Prostate gland (tissue), 2 donors: ENCODE results near the gene CEP72. TPM values are rescaled to one million over a fixed set of nuclear protein-coding genes. Genes with fewer than 3 reads are reported as not detected.
"Not testable (repeated sequence)": the region's sequence is repeated elsewhere in the genome, so short reads cannot be mapped to it uniquely, and the experiment has no call there.

Source experiments
- DNase-seq: peaks from one replicate; pipeline ENCODE4 v3.0.0-alpha.2; 2019; ENCODE audit warnings: low spot score
- H3K27ac ChIP-seq, 2 donors: fragments of 200-600 bp; sonication (generic); 2 replicates each; pipeline ENCODE4 v1.5.1; 2017 to 2019
- H3K27me3 ChIP-seq: fragments of 200-600 bp; sonication (generic); replicated peaks from 2 replicates; pipeline ENCODE4 v1.5.1; 2019; ENCODE audit not compliant: insufficient read depth
- H3K36me3 ChIP-seq, 2 donors: fragments of 200-600 bp; sonication (generic); 1 replicate in 1 of 2; 2 replicates in 1 of 2; pipeline versions ENCODE4 v1.5.1 to v1.8.1; 2017 to 2019
- H3K4me1 ChIP-seq: fragments of 200-600 bp; sonication (generic); replicated peaks from 2 replicates; pipeline ENCODE4 v1.5.1; 2019
- H3K4me3 ChIP-seq, 2 donors: fragments of 200-600 bp; sonication (generic); 2 replicates each; pipeline ENCODE4 v1.5.1; 2017 to 2019
- H3K9me3 ChIP-seq: fragments of 200-600 bp; sonication (generic); 2 replicates; pipeline ENCODE4 v1.5.1; 2017
- POLR2A ChIP-seq: fragments of 450-650 bp; IDR thresholded peaks from one replicate; pipeline ENCODE4 v1.6.1; 2016; ENCODE audit warnings: antibody characterized with exemption, mild to moderate bottlenecking
- POLR2AphosphoS5 ChIP-seq: sonication (generic); formaldehyde crosslinking; IDR thresholded peaks from one replicate; pipeline ENCODE4 v1.6.1; 2017; ENCODE audit warnings: antibody characterized with exemption
- WGBS: methylation state at CpG from one replicate; pipeline ENCODE4 v1.1.5; 2018; 5-methylcytosine and 5-hydroxymethylcytosine counted together
- intact Hi-C: fragments of 100-400 bp; cut with DNase I; formaldehyde crosslinking; loops from one replicate; pipeline ENCODE4 v1.14.2; 2022
- total RNA-seq, 2 donors: library from RNA; depleted of rRNA; stranded (reverse); fragments of >200 nt; gene quantifications; one replicate each; pipeline ENCODE4 v1.1.0, GENCODE V29; 2016
- TF ChIP-seq, protein P1 (sequence below), 4 experiments: fragments of 200-600 bp in 2 of 4; fragments of 450-650 bp in 2 of 4; sonication (generic) in 2 of 4; IDR thresholded peaks; 1 replicate in 3 of 4; 2 replicates in 1 of 4; pipeline ENCODE4 v1.5.1; 2016 to 2019; ENCODE audit warnings: antibody characterized with exemption in 4 of 4, mild to moderate bottlenecking in 2 of 4, moderate library complexity in 2 of 4

CEP72 gene
- total RNA-seq, 2 donors from 2014 or later = 6.4 to 12.8 TPM

- peaks cover 2% of the 10 kb centered on the region for H3K27me3 ChIP-seq
- TF ChIP-seq, protein P1, sequence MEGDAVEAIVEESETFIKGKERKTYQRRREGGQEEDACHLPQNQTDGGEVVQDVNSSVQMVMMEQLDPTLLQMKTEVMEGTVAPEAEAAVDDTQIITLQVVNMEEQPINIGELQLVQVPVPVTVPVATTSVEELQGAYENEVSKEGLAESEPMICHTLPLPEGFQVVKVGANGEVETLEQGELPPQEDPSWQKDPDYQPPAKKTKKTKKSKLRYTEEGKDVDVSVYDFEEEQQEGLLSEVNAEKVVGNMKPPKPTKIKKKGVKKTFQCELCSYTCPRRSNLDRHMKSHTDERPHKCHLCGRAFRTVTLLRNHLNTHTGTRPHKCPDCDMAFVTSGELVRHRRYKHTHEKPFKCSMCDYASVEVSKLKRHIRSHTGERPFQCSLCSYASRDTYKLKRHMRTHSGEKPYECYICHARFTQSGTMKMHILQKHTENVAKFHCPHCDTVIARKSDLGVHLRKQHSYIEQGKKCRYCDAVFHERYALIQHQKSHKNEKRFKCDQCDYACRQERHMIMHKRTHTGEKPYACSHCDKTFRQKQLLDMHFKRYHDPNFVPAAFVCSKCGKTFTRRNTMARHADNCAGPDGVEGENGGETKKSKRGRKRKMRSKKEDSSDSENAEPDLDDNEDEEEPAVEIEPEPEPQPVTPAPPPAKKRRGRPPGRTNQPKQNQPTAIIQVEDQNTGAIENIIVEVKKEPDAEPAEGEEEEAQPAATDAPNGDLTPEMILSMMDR (IDR thresholded peaks at IDR 0.05) = no peak
- no peak for TF ChIP-seq POLR2A
- no peak for TF ChIP-seq POLR2AphosphoS5
- H3K27ac ChIP-seq = no peak overlapping the region
- H3K4me3 ChIP-seq = no peak overlapping the region
- no peaks in the 10 kb centered on the region for H3K36me3 ChIP-seq
- no peaks in the 10 kb centered on the region for H3K9me3 ChIP-seq
- no peaks in the 10 kb centered on the region for H3K4me1 ChIP-seq
- DNase-seq = no peak
- WGBS = 52% methylated on average over 15 of the region's 17 CpGs
- intact Hi-C loops = no loop called here
Measured at GRCh38 chr5:579746-580366, 32.3 kb upstream of the CEP72 start.

DNA sequence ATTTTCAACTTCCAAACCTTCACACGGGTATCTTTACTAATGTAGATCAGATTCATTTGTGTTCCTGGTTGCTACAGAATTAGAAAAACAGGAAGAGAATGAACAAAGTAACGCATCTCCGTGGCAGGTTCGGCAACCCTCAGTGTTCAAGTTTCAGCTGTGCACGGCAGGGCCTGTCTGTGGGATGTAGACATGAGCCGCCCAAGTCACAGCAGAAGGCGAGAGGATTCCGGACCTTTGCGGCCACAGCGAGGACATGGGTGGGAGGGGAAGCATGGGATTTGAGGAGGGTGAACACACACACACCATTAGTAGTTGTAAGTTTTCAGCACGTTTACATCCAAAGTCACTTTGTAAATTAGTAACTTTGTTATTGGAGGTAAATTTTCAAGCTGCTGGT, 31.7 kb upstream of the CEP72 start:
- 50% methylated on average over 11 of the region's 11 CpGs for WGBS
- H3K27me3 ChIP-seq = peaks cover 2% of the 10 kb centered on the region
- no peaks in the 10 kb centered on the region for H3K36me3 ChIP-seq
- H3K4me1 ChIP-seq = no peaks in the 10 kb centered on the region
- DNase-seq = no peak
- no peak overlapping the region for H3K27ac ChIP-seq
- no peaks in the 10 kb centered on the region for H3K9me3 ChIP-seq
- intact Hi-C loops = no loop called here
- H3K4me3 ChIP-seq = no peak overlapping the region
- TF ChIP-seq POLR2A (no peak), POLR2AphosphoS5 (no peak)
- TF ChIP-seq, protein P1 (IDR thresholded peaks at IDR 0.05) = no peak

DNA sequence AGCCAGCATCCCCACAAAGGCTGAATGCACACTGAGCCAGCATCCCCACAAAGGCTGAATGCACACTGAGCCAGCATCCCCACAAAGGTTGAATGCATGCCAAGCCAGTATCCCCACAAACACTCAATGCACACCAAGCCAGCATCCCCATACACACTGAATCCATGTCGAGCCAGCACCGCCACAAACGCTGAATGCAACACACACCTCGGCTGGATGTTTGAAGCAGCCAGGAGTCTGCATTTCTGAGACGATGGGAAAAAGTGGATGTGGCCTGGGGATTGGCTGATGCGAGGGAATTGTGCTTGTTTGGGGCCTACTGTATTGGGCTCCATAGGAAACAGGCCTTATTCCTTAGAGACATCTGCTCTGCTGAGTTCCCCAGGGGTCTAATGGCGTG, 30.9 kb upstream of the CEP72 start:
- 82% methylated on average over 7 of the region's 7 CpGs for WGBS
- no peaks in the 10 kb centered on the region for H3K36me3 ChIP-seq

GRCh38 chr5:581941-582340, 30.2 kb upstream of the CEP72 start:
- intact Hi-C loops = no loop called here
- H3K4me1 ChIP-seq = no peaks in the 10 kb centered on the region
- no peaks in the 10 kb centered on the region for H3K36me3 ChIP-seq
- TF ChIP-seq POLR2A (no peak), POLR2AphosphoS5 (no peak)
- TF ChIP-seq, protein P1 (IDR thresholded peaks at IDR 0.05) = no peak
- H3K27ac ChIP-seq = no peak overlapping the region
- H3K4me3 ChIP-seq = no peak overlapping the region
- no peaks in the 10 kb centered on the region for H3K9me3 ChIP-seq
- H3K27me3 ChIP-seq = peaks cover 2% of the 10 kb centered on the region
- 92% methylated on average over 9 of the region's 9 CpGs for WGBS
- no peak for DNase-seq

More for the DNA sequence above, 30.9 kb upstream of the CEP72 start:
- no peaks in the 10 kb centered on the region for H3K4me1 ChIP-seq
- H3K4me3 ChIP-seq = no peak overlapping the region
- no peak overlapping the region for H3K27ac ChIP-seq
- no peak for DNase-seq
- peaks cover 2% of the 10 kb centered on the region for H3K27me3 ChIP-seq
- intact Hi-C loops = no loop called here
- TF ChIP-seq POLR2A = no peak
- TF ChIP-seq, protein P1 (IDR thresholded peaks at IDR 0.05) = no peak
- H3K9me3 ChIP-seq = no peaks in the 10 kb centered on the region

- WGBS = 47% methylated on average over 3 of the region's 3 CpGs
- H3K27me3 ChIP-seq, H3K4me3 ChIP-seq, H3K4me1 ChIP-seq, H3K36me3 ChIP-seq, H3K9me3 ChIP-seq, H3K27ac ChIP-seq, intact Hi-C loops, DNase-seq: not testable (repeated sequence)
Measured at GRCh38 chr5:582445-582844, 29.7 kb upstream of the CEP72 start.
